Measurements from ENCODE around the gene PRKCZ.

Gene PRKCZ

GRCh38 chr1:2185880-2186855 is 136.0 kb downstream of the PRKCZ start:
- DNase-seq (ENCODE audit: low read depth, low spot score): no peak

GRCh38 chr1:2186901-2187300 is 136.7 kb downstream of the PRKCZ start:
- H3K27ac ChIP-seq: no peak overlapping the region
- no peak for DNase-seq (ENCODE audit: low read depth, low spot score)

More at GRCh38 chr1:2185880-2186855, 136.0 kb downstream of the PRKCZ start:
- no peak overlapping the region for H3K27ac ChIP-seq

GRCh38 chr1:2187619-2188018 is 137.4 kb downstream of the PRKCZ start:
- no peak overlapping the region for H3K27ac ChIP-seq

GRCh38 chr1:2188336-2188735 is 138.1 kb downstream of the PRKCZ start:
- DNase-seq (ENCODE audit: low read depth, low spot score): no peak
- no peak overlapping the region for H3K27ac ChIP-seq

More at GRCh38 chr1:2187619-2188018, 137.4 kb downstream of the PRKCZ start:
- no peak for DNase-seq (ENCODE audit: low read depth, low spot score)

GRCh38 chr1:2189459-2190425 is 139.5 kb downstream of the PRKCZ start:
- peak overlapping the region; percentile 76 for H3K27ac ChIP-seq
- DNase-seq (ENCODE audit: low read depth, low spot score): peak; percentile 83

GRCh38 chr1:2190491-2190976 is 140.3 kb downstream of the PRKCZ start:
- H3K27ac ChIP-seq: peak overlapping the region; percentile 76
- DNase-seq (ENCODE audit: low read depth, low spot score): no peak

- DNase-seq (ENCODE audit: low read depth, low spot score): no peak
- no peak overlapping the region for H3K27ac ChIP-seq
These were observed 142.1 kb downstream of the PRKCZ start for GRCh38 chr1:2192031-2192995.

GRCh38 chr1:2193514-2194281 is 143.5 kb downstream of the PRKCZ start:
- peak overlapping the region; percentile 84 for H3K27ac ChIP-seq
- DNase-seq (ENCODE audit: low read depth, low spot score): no peak

GRCh38 chr1:2194319-2194897 is 144.2 kb downstream of the PRKCZ start, which contains the start of gene FAAP20:
TSS of gene FAAP20 (minus strand) at chr1:2194772. CDS start at chr1:2194749, 23 bp downstream.
- no peak for DNase-seq (ENCODE audit: low read depth, low spot score)
- peak within 1 kb of the TSS; percentile 84 for H3K27ac ChIP-seq

GRCh38 chr1:2194898-2195673 is 144.9 kb downstream of the PRKCZ start:
- no peak for DNase-seq (ENCODE audit: low read depth, low spot score)
- H3K27ac ChIP-seq: peak overlapping the region; percentile 84

- H3K27ac ChIP-seq: peak overlapping the region; percentile 84
- DNase-seq (ENCODE audit: low read depth, low spot score): no peak
These were observed 145.6 kb downstream of the PRKCZ start for GRCh38 chr1:2195785-2196184.

- no peak overlapping the region for H3K27ac ChIP-seq
- no peak for DNase-seq (ENCODE audit: low read depth, low spot score)
These were observed 146.9 kb downstream of the PRKCZ start for GRCh38 chr1:2196901-2197638.

- H3K27ac ChIP-seq: no peak overlapping the region
- no peak for DNase-seq (ENCODE audit: low read depth, low spot score)
These were observed 147.5 kb downstream of the PRKCZ start for GRCh38 chr1:2197707-2198165.

- peak overlapping the region; percentile 52 for H3K27ac ChIP-seq
- DNase-seq (ENCODE audit: low read depth, low spot score): no peak
These were observed 148.4 kb downstream of the PRKCZ start for GRCh38 chr1:2198571-2198970.

- DNase-seq (ENCODE audit: low read depth, low spot score): no peak
- H3K27ac ChIP-seq: peak overlapping the region; percentile 52
These were observed 149.0 kb downstream of the PRKCZ start for GRCh38 chr1:2199042-2199810.

Measured in epithelial cell of prostate (primary cell).